ENCODE results near the gene LCMT2. TPM values are rescaled to one million over a fixed set of nuclear protein-coding genes. Genes with fewer than 3 reads are reported as not detected.

The LCMT2 gene
- polyA plus RNA-seq, 1 donor (not counting 4 experiments of a cell fraction or from before 2014, with no cell fraction given) = 14.0 TPM

GRCh38 chr15:43312378-43312777 is 18.0 kb downstream of the LCMT2 start:
- H3K4me1 ChIP-seq (ENCODE audit: control insufficient read depth, extremely low read depth, insufficient read depth, low read length) = no peaks in the 10 kb centered on the region
- H3K27me3 ChIP-seq (ENCODE audit: control insufficient read depth, extremely low read depth, insufficient read depth, low read length) = peaks cover 24% of the 10 kb centered on the region
- DNase-seq (ENCODE audit: low read depth, low spot score) (no peak), FAIRE-seq (no peak)
- H3K4me3 ChIP-seq (ENCODE audit: control insufficient read depth in 2 of 3, extremely low read depth in 1 of 3, insufficient read depth in 2 of 3, low read depth in 1 of 3, low read length in 3 of 3) = no peak overlapping the region
- dilution Hi-C loops (cut with MboI; ENCODE audit: extremely low pct_ligation_motif_present, low sequenced_read_pairs) = no loop called here
- H4K20me1 ChIP-seq (ENCODE audit: control insufficient read depth, extremely low read depth, insufficient read depth, low read length) = no peaks in the 10 kb centered on the region
- no peaks in the 10 kb centered on the region for H3K9me3 ChIP-seq (ENCODE audit: control insufficient read depth, low read depth, low read length)
- no peak overlapping the region for H3K4me2 ChIP-seq (ENCODE audit: control insufficient read depth, extremely low read depth, insufficient read depth, low read depth, low read length)
- no peak overlapping the region for H3K27ac ChIP-seq (ENCODE audit: control insufficient read depth, insufficient read depth, low read length)
- H3K9ac ChIP-seq (ENCODE audit: control insufficient read depth, extremely low read depth, insufficient read depth, low read length) = no peak overlapping the region
- no peaks in the 10 kb centered on the region for H3K36me3 ChIP-seq (ENCODE audit: control insufficient read depth in 2 of 2, extremely low read depth in 1 of 2, insufficient read depth in 2 of 2, low read length in 2 of 2)
- no peak overlapping the region for H2AFZ ChIP-seq (ENCODE audit: control insufficient read depth, low read length)
- no peak for TF ChIP-seq EZH2 (IDR thresholded peaks at IDR 0.05; ENCODE audit: low read length)
- no peak for TF ChIP-seq CTCF (optimal IDR thresholded peaks at IDR 0.05 in 1 of 3, IDR thresholded peaks at IDR 0.05 in 1 of 3, conservative IDR thresholded peaks at IDR 0.05 in 1 of 3; ENCODE audit: extremely low read depth in 1 of 3, insufficient read depth in 2 of 3, low read length in 3 of 3)
- no peaks in the 10 kb centered on the region for H3K79me2 ChIP-seq (ENCODE audit: control insufficient read depth, insufficient read depth, low read length)
- H3K9me1 ChIP-seq (ENCODE audit: control insufficient read depth, extremely low read depth, insufficient read depth, low read length) = no peaks in the 10 kb centered on the region

- H3K9me3 ChIP-seq (ENCODE audit: control insufficient read depth, low read depth, low read length) = no peaks in the 10 kb centered on the region
- H3K4me2 ChIP-seq (ENCODE audit: control insufficient read depth, extremely low read depth, insufficient read depth, low read depth, low read length) = no peak within 1 kb of the TSS
- no peak within 1 kb of the TSS for H3K27ac ChIP-seq (ENCODE audit: control insufficient read depth, insufficient read depth, low read length)
- no peak for TF ChIP-seq CTCF (optimal IDR thresholded peaks at IDR 0.05 in 1 of 3, IDR thresholded peaks at IDR 0.05 in 1 of 3, conservative IDR thresholded peaks at IDR 0.05 in 1 of 3; ENCODE audit: extremely low read depth in 1 of 3, insufficient read depth in 2 of 3, low read length in 3 of 3)
- TF ChIP-seq EZH2 (IDR thresholded peaks at IDR 0.05; ENCODE audit: low read length) = no peak
- dilution Hi-C loops (cut with MboI; ENCODE audit: extremely low pct_ligation_motif_present, low sequenced_read_pairs) = no loop called here
- FAIRE-seq (no peak), DNase-seq (ENCODE audit: low read depth, low spot score) (no peak)
- no peaks in the 10 kb centered on the region for H3K79me2 ChIP-seq (ENCODE audit: control insufficient read depth, insufficient read depth, low read length)
- no peaks in the 10 kb centered on the region for H4K20me1 ChIP-seq (ENCODE audit: control insufficient read depth, extremely low read depth, insufficient read depth, low read length)
- H3K27me3 ChIP-seq (ENCODE audit: control insufficient read depth, extremely low read depth, insufficient read depth, low read length) = no peaks in the 10 kb centered on the region
- H3K9ac ChIP-seq (ENCODE audit: control insufficient read depth, extremely low read depth, insufficient read depth, low read length) = no peak within 1 kb of the TSS
- no peaks in the 10 kb centered on the region for H3K9me1 ChIP-seq (ENCODE audit: control insufficient read depth, extremely low read depth, insufficient read depth, low read length)
- no peak within 1 kb of the TSS for H2AFZ ChIP-seq (ENCODE audit: control insufficient read depth, low read length)
- H3K4me3 ChIP-seq (ENCODE audit: control insufficient read depth in 2 of 3, extremely low read depth in 1 of 3, insufficient read depth in 2 of 3, low read depth in 1 of 3, low read length in 3 of 3) = no peak within 1 kb of the TSS
- H3K4me1 ChIP-seq (ENCODE audit: control insufficient read depth, extremely low read depth, insufficient read depth, low read length) = no peaks in the 10 kb centered on the region
- H3K36me3 ChIP-seq (ENCODE audit: control insufficient read depth in 2 of 2, extremely low read depth in 1 of 2, insufficient read depth in 2 of 2, low read length in 2 of 2) = no peaks in the 10 kb centered on the region
Observed at GRCh38 chr15:43302205-43302817, 28.1 kb downstream of the LCMT2 start, which contains the start of gene TGM7. Gene TGM7, minus strand, starts transcription at chr15:43302255.

All from keratinocyte (primary cell).